Measurements from ENCODE around the gene TDRD3. TPM values are rescaled to one million over a fixed set of nuclear protein-coding genes. Genes with fewer than 3 reads are reported as not detected.
A peak's percentile ranks its signal among the peaks of the same experiment; 100 is the strongest.

Gene TDRD3
- total and polyA plus RNA-seq, 2 experiments from 2014 or later = 13.1 to 13.3 TPM

GRCh38 chr13:60572855-60573254, 175.8 kb downstream of the TDRD3 start (continued):
- TF ChIP-seq ZNF462 (CRISPR knock-in tag; IDR thresholded peaks at IDR 0.05) = no peak

- Histone ChIP-seq H3K4me2 (no peak overlapping the region), H2AFZ (0 out of 2 replicates have a peak overlapping the region, but pooled peaks have one; percentile 15), H3K79me2 (replicated peaks; ENCODE audit: insufficient read depth) (no peaks in the 10 kb centered on the region), H3K27ac (ENCODE audit: low read depth) (peak overlapping the region; percentile 0; the same call in 1 of the 2 replicates), H3K9me2 (ENCODE audit: insufficient read depth) (peaks cover 3% of the 10 kb centered on the region; the same call in 1 of the 2 replicates), H3K4me1 (ENCODE audit: insufficient read depth) (peaks cover 35% of the 10 kb centered on the region), H4K20me1 (replicated peaks; ENCODE audit: insufficient read depth) (no peaks in the 10 kb centered on the region), H3K27me3 (ENCODE audit: insufficient read depth) (no peaks in the 10 kb centered on the region), H3K4me3 (no peak overlapping the region), H3F3A (replicated peaks; ENCODE audit: low read depth) (no peaks in the 10 kb centered on the region), H3K36me3 (ENCODE audit: insufficient read depth) (no peaks in the 10 kb centered on the region)
- ATAC-seq = no peak
- DNase-seq (ENCODE audit: low spot score) = peak; percentile 24
- H3K27ac Mint-ChIP-seq = peak overlapping the region; percentile 29; the same call in 1 of the 2 replicates
- peaks cover 33% of the 10 kb centered on the region for H3K4me1 Mint-ChIP-seq
- peaks cover 8% of the 10 kb centered on the region for H3K27me3 Mint-ChIP-seq (ENCODE audit: insufficient read depth, low read depth, poor library complexity)
- H3K9me3 Mint-ChIP-seq = peaks cover 2% of the 10 kb centered on the region; the same call in 2 of the 3 replicates
- H3K36me3 Mint-ChIP-seq (ENCODE audit: low read depth) = peaks cover 15% of the 10 kb centered on the region
- no peak for TF ChIP-seq JUNB (IDR thresholded peaks at IDR 0.05; ENCODE audit: unreplicated experiment)
- TF ChIP-seq ZNF331 (CRISPR knock-in tag; IDR thresholded peaks at IDR 0.05; ENCODE audit: low read depth) = no peak
- TF ChIP-seq STAT1 (IDR thresholded peaks at IDR 0.05; ENCODE audit: unreplicated experiment) = no peak
- no peak for TF ChIP-seq NANOG (IDR thresholded peaks at IDR 0.05; ENCODE audit: borderline replicate concordance)
- H3K4me3 Mint-ChIP-seq = no peak overlapping the region
These were observed 177.7 kb downstream of the TDRD3 start for GRCh38 chr13:60574735-60575134.

Data from GM23338 (cell line).